Panc1 (cell line): Measurements from ENCODE around the gene MAPT. TPM values are rescaled to one million over a fixed set of nuclear protein-coding genes. Genes with fewer than 3 reads are reported as not detected.

Source experiments
- ATAC-seq: fragments of 200-7000 bp; cut with Tn5 transposase; 2 replicates; pipeline ENCODE4 v1.9.1; 2020; ENCODE audit warnings: mild to moderate bottlenecking, moderate library complexity
- BruUV-seq: library from RNA; stranded (reverse); fragments of 400-500 nt; replicated peaks from 2 replicates; lab custom pipeline; 2021; lab: Mats Ljungman, UMichigan
- CTCF ChIA-PET: fragments of 300-600 bp; sonication (Branson Sonifier 250); formaldehyde crosslinking; loops from one replicate; lab custom pipeline; 2022; ENCODE audit warnings: antibody characterized with exemption; lab: Charles Lee
- POLR2A ChIA-PET: fragments of 300-600 bp; sonication (Branson Sonifier 250); formaldehyde crosslinking; loops from one replicate; lab custom pipeline; 2022; ENCODE audit warnings: antibody characterized with exemption; lab: Charles Lee
- DNase-seq: peaks from one replicate; pipeline ENCODE4 v3.0.0-alpha.2; 2010; ENCODE audit warnings: low read depth, low spot score
- H3K27ac ChIP-seq: 2 replicates; pipeline ENCODE4 v1.5.1; 2011; ENCODE audit warnings: mild to moderate bottlenecking, low read length, inconsistent platforms
- H3K27me3 ChIP-seq: fragments of 200-500 bp; sonication (Bioruptor generic); 2 replicates; pipeline ENCODE4 v1.6.0; 2014; ENCODE audit warnings: low read length, inconsistent platforms; ENCODE audit not compliant: control insufficient read depth, insufficient read depth
- H3K36me3 ChIP-seq: fragments of 200-500 bp; sonication (Bioruptor generic); 2 replicates; pipeline ENCODE4 v1.5.1; 2014; ENCODE audit warnings: inconsistent platforms, mild to moderate bottlenecking, low read length, moderate library complexity; ENCODE audit not compliant: control insufficient read depth, insufficient read depth
- H3K4me1 ChIP-seq: 2 replicates; pipeline ENCODE4 v1.5.1; 2011; ENCODE audit warnings: inconsistent platforms, mild to moderate bottlenecking, low read length, moderate library complexity; ENCODE audit not compliant: control insufficient read depth, insufficient read depth
- H3K4me3 ChIP-seq, 2 experiments: 2 replicates each; pipeline ENCODE4 v1.5.1; 2011 to 2012; ENCODE audit warnings: low read depth in 2 of 2, low read length in 2 of 2, mild to moderate bottlenecking in 2 of 2, inconsistent platforms in 1 of 2, moderate library complexity in 1 of 2
- H3K9me3 ChIP-seq: fragments of 200-500 bp; sonication (Bioruptor generic); 2 replicates; pipeline ENCODE4 v1.5.1; 2014; ENCODE audit warnings: low read depth, mild to moderate bottlenecking, inconsistent platforms, low read length, moderate library complexity; ENCODE audit not compliant: control insufficient read depth, insufficient read depth
- CTCF ChIP-seq: fragments of 450-650 bp; IDR thresholded peaks from 2 replicates; pipeline ENCODE4 v1.5.1; 2017; ENCODE audit warnings: mild to moderate bottlenecking
- POLR2AphosphoS5 ChIP-seq: IDR thresholded peaks from 2 replicates; pipeline ENCODE4 v1.6.1; 2012; ENCODE audit warnings: mild to moderate bottlenecking, low read depth, low read length, moderate library complexity
- REST ChIP-seq, 2 experiments: IDR thresholded peaks; 2 replicates each; pipeline ENCODE4 v1.6.1; 2011 to 2012; ENCODE audit warnings: low read depth in 2 of 2, control low read depth in 1 of 2, low read length in 1 of 2, mild to moderate bottlenecking in 1 of 2, moderate library complexity in 1 of 2; ENCODE audit not compliant: insufficient read depth in 1 of 2
- SIN3A ChIP-seq: IDR thresholded peaks from 2 replicates; pipeline ENCODE4 v1.6.1; 2012; ENCODE audit warnings: low read depth, mild to moderate bottlenecking, low read length, moderate library complexity, borderline replicate concordance; ENCODE audit not compliant: insufficient read depth
- TCF7L2 ChIP-seq: IDR thresholded peaks from 2 replicates; pipeline ENCODE4 v1.6.1; 2011; ENCODE audit warnings: mild to moderate bottlenecking, low read depth, low read length, inconsistent platforms
- in situ Hi-C: cut with HindIII; loops from 2 replicates; pipeline ENCODE4 v1.10.0; 2016; ENCODE audit warnings: low sequenced_read_pairs, low pct_unique_long_range_greater_than_20kb
- intact Hi-C: fragments of 100-400 bp; cut with micrococcal nuclease; formaldehyde crosslinking; loops from one replicate; pipeline ENCODE4 v1.10.0; 2022; ENCODE audit not compliant: unreplicated experiment
- total RNA-seq: library from RNA; stranded (reverse); gene quantifications from one replicate; pipeline ENCODE4 v1.2.1, GENCODE V29; 2021; ENCODE audit not compliant: unreplicated experiment

Gene MAPT
- total RNA-seq, 1 experiment from 2014 or later = 0.59 TPM

GRCh38 chr17:45999900-46000290 lies 105.5 kb downstream of the MAPT start:
- H3K4me3 ChIP-seq = no peak overlapping the region
- no peak overlapping the region for H3K27ac ChIP-seq
- no peaks in the 10 kb centered on the region for H3K9me3 ChIP-seq
- DNase-seq (no peak), ATAC-seq (no peak)
- in situ Hi-C loops = no loop called here
- H3K27me3 ChIP-seq = no peaks in the 10 kb centered on the region
- H3K36me3 ChIP-seq = no peaks in the 10 kb centered on the region
- CTCF ChIA-PET = no interaction called here
- intact Hi-C loops = no loop called here
- POLR2A ChIA-PET = interaction anchor here (0.6 kb wide), 1 partner anchor 152 kb away, joined by 12 read pairs; no protein-coding TSS in a partner anchor
- TF ChIP-seq POLR2AphosphoS5 (no peak), TCF7L2 (no peak), SIN3A (no peak), REST (IDR thresholded peaks at IDR 0.05; ENCODE audit: insufficient read depth in 1 of 2, low read depth in 2 of 2, low read length in 1 of 2) (no peak), CTCF (no peak)
- H3K4me1 ChIP-seq = no peaks in the 10 kb centered on the region
- BruUV-seq = no TSS peak

GRCh38 chr17:46000292-46000691 lies 105.9 kb downstream of the MAPT start:
- DNase-seq = no peak
- in situ Hi-C loops (no loop called here), intact Hi-C loops (no loop called here)
- Histone ChIP-seq H3K27ac (no peak overlapping the region), H3K4me3 (no peak overlapping the region), H3K4me1 (no peaks in the 10 kb centered on the region), H3K9me3 (no peaks in the 10 kb centered on the region), H3K27me3 (no peaks in the 10 kb centered on the region), H3K36me3 (no peaks in the 10 kb centered on the region)
- ChIA-PET POLR2A (interaction anchor here (0.6 kb wide), 1 partner anchor 152 kb away, joined by 12 read pairs; no protein-coding TSS in a partner anchor), CTCF (interaction anchor here (0.6 kb wide), 1 partner anchor 44 kb away, joined by 3 read pairs; no protein-coding TSS in a partner anchor)
- ATAC-seq = no peak
- TF ChIP-seq CTCF = no peak
- TF ChIP-seq TCF7L2 = no peak
- TF ChIP-seq REST (IDR thresholded peaks at IDR 0.05; ENCODE audit: insufficient read depth in 1 of 2, low read depth in 2 of 2, low read length in 1 of 2) = no peak
- no peak for TF ChIP-seq POLR2AphosphoS5
- no peak for TF ChIP-seq SIN3A
- no TSS peak for BruUV-seq
